WI38 (cell line): ENCODE data around the gene ZNF460.

Experiments used
- H3K4me3 ChIP-seq: 2 replicates; pipeline ENCODE4 v1.5.1; 2011; ENCODE audit warnings: low read depth, mild to moderate bottlenecking, control low read depth, low read length
- CTCF ChIP-seq: IDR thresholded peaks from 2 replicates; pipeline ENCODE4 v1.5.1; 2012; ENCODE audit warnings: low read depth, mild to moderate bottlenecking, control low read depth, low read length

ZNF460 gene

GRCh38 chr19:57342582-57342981 lies 62.3 kb downstream of the ZNF460 start:
- TF ChIP-seq CTCF = no peak
- H3K4me3 ChIP-seq = no peak overlapping the region
